Fibroblast of the aortic adventitia (primary cell): ENCODE results near the gene FRMD4A. TPM values are rescaled to one million over a fixed set of nuclear protein-coding genes. Genes with fewer than 3 reads are reported as not detected.

Experiments
- DNase-seq: peaks from one replicate; pipeline ENCODE4 v3.0.0-alpha.2; 2010; ENCODE audit warnings: low read depth
- H3K4me3 ChIP-seq: 2 replicates; pipeline ENCODE4 v1.5.1; 2011; ENCODE audit warnings: low read depth, mild to moderate bottlenecking, control low read depth, low read length, moderate library complexity
- total RNA-seq: library from RNA; depleted of rRNA; stranded (reverse); fragments of >200 nt; gene quantifications from 2 replicates; pipeline ENCODE4 v1.2.3, GENCODE V29; 2012; ENCODE audit warnings: low replicate concordance
- TF ChIP-seq, protein P1 (sequence below): IDR thresholded peaks from 2 replicates; pipeline ENCODE4 v1.5.1; 2011; ENCODE audit warnings: mild to moderate bottlenecking, low read length, control low read depth, inconsistent platforms; ENCODE audit not compliant: insufficient read depth

The FRMD4A gene
- total RNA-seq, 1 donor = 42.4 TPM

DNA sequence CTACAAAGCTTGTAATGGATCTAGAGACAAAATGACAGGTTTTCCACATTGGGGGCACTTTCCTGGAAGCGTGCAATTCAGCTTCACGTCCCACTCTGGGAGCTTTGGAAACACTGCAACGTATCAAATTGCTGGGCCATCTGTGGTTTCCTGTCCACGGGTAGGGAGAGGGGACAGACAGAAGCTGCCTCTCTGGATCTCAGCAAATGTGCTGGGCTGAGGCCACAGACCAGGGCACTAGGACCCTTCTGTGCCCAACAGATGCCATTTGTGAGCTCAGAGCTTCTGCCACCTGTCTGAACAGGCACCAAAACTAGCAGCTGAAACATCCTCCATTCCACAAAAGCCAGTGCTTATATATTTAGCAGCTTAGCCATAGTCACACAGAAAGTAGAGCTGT, 40.9 kb upstream of the FRMD4A start:
- TF ChIP-seq, protein P1, sequence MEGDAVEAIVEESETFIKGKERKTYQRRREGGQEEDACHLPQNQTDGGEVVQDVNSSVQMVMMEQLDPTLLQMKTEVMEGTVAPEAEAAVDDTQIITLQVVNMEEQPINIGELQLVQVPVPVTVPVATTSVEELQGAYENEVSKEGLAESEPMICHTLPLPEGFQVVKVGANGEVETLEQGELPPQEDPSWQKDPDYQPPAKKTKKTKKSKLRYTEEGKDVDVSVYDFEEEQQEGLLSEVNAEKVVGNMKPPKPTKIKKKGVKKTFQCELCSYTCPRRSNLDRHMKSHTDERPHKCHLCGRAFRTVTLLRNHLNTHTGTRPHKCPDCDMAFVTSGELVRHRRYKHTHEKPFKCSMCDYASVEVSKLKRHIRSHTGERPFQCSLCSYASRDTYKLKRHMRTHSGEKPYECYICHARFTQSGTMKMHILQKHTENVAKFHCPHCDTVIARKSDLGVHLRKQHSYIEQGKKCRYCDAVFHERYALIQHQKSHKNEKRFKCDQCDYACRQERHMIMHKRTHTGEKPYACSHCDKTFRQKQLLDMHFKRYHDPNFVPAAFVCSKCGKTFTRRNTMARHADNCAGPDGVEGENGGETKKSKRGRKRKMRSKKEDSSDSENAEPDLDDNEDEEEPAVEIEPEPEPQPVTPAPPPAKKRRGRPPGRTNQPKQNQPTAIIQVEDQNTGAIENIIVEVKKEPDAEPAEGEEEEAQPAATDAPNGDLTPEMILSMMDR = no peak
- no peak for DNase-seq
- no peak overlapping the region for H3K4me3 ChIP-seq

DNA sequence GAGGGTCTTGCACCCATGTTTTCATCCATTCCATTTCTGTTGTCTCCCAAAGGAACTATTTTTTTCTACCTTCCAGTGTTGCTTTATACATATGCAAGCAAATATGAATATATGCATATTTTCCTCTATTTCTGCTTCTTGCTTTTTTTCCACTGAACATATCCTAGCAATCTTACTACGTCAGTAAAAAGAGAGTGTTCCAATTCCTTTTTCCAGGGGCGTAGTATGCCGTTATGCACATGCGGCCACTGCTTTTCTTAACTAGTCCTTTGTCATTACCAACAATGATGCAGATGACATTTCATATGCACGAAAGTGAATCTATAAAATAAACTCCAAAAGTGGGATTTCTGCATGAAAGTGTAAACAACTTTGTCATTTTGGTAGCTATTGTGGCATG, 40.2 kb upstream of the FRMD4A start:
- H3K4me3 ChIP-seq = no peak overlapping the region
- DNase-seq = no peak
- TF ChIP-seq, protein P1 = no peak

DNA sequence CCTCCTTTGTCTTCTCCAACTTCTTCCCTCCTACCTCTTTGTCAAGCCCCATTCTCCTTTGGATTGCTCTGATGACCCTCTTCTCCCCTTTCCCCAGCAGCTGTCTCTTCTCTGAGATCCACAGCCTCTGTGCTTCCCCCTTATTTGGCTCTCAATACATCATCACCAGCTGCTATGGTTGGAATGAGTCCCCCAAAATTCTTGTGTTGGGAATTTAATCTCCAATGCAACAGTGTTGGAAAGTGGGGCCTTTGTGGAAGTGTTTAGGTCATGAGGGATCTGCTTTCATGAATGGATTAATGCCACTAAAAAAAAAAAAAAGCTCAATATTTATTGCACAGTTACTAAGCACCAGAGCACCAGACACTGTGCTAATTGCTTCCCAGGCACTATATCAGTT, 39.2 kb upstream of the FRMD4A start:
- no peak for DNase-seq
- TF ChIP-seq, protein P1 = no peak
- no peak overlapping the region for H3K4me3 ChIP-seq

DNA sequence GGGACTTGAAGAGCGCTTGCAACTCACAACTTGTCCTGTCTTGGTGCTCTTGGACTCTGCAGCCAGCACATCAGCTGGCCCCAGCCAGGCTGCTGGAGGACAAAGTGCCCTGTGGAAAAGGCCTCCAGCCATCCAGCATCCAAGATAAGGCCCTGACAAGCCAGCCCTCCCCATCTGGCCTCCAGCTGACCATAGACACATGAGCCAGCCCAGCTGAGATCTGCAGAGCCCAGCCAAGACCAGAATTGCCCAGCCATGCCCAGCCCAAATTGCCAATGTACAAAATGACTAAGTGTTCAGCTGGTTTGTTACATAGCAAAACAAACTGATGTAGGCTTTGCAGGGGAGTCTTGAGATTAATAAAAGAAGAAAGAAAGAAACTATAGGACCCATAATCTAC, 36.0 kb upstream of the FRMD4A start:
- TF ChIP-seq, protein P1 = no peak
- no peak overlapping the region for H3K4me3 ChIP-seq
- no peak for DNase-seq

DNA sequence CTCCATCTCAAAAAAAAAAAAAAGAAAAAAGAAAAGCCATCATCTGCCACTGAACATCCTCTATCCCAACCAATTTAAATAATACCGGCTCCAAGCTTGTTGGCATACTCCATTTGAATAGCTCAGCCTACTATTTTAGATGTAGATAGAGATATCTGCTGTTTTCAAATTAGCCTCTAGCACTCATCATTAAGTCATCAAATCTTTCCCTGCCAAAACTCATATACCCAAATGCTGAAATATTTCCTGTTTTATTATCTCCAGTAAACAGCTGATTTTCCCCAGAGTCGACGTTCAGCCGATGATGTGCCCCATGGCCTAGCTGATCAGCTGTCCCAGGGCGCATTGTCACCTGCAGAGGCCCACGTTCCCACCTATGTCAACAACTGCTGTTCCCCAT, 34.5 kb upstream of the FRMD4A start:
- H3K4me3 ChIP-seq = no peak overlapping the region
- no peak for DNase-seq
- TF ChIP-seq, protein P1 = no peak

DNA sequence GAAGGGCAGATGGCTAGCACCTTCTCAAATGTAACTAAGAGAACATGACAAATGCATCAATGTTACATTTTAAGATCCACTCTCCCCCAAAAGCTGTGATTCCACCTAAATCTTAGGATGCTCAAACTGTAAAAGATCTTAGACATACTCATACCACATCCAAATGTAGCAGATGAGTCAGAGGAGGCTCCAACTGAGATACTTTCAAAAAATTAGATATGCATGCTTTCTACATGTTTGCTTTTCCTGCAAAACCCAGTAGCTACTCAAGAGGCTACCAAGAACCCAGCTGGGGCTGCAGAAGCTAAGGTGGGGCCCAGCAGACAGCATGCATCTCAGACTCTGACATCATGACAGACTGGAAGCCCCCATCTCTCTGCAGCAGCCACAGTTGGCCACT, 31.4 kb upstream of the FRMD4A start:
- no peak for DNase-seq
- TF ChIP-seq, protein P1 = no peak
- H3K4me3 ChIP-seq = no peak overlapping the region

DNA sequence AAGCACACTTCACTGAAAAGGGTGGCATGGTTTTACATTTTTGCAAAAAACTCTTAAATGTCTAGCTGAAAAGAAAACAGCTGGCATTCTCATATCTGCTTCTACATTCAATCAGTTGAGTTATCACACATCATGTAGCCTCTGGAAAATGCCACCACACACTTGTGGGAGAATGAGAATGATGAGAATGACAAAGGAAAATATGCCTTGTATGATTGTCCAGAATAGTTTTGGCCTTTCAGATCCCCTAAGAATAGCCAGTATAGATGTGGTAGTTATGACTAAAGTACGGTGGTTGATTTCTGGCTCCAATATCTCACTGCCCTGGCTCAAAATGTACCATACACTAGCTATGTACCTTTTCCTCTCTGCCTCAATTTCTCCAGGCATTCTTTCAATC, 30.2 kb upstream of the FRMD4A start:
- DNase-seq = no peak
- no peak overlapping the region for H3K4me3 ChIP-seq
- TF ChIP-seq, protein P1 = no peak
